Kidney epithelial cell (primary cell): ENCODE measurements around the gene SULT2B1. TPM values are rescaled to one million over a fixed set of nuclear protein-coding genes. Genes with fewer than 3 reads are reported as not detected.

Experiments
- DNase-seq: peaks from one replicate; pipeline ENCODE4 v3.0.0-alpha.2; 2010; ENCODE audit warnings: low read depth
- H3K27me3 ChIP-seq: 2 replicates; pipeline ENCODE4 v1.6.0; 2011; ENCODE audit warnings: low read length; ENCODE audit not compliant: control insufficient read depth, insufficient read depth
- H3K36me3 ChIP-seq: 2 replicates; pipeline ENCODE4 v1.5.1; 2011; ENCODE audit warnings: low read length; ENCODE audit not compliant: control insufficient read depth, insufficient read depth
- H3K4me3 ChIP-seq: 2 replicates; pipeline ENCODE4 v1.5.1; 2011; ENCODE audit warnings: low read depth, mild to moderate bottlenecking, control low read depth, low read length
- total RNA-seq: library from RNA; depleted of rRNA; stranded (reverse); fragments of >200 nt; gene quantifications from 2 replicates; pipeline ENCODE4 v1.2.3, GENCODE V29; 2015
- TF ChIP-seq, protein P1 (sequence below): IDR thresholded peaks from 2 replicates; pipeline ENCODE4 v1.5.1; 2011; ENCODE audit warnings: mild to moderate bottlenecking, moderate library complexity, low read length, control low read depth, inconsistent platforms; ENCODE audit not compliant: insufficient read depth, poor library complexity, severe bottlenecking

SULT2B1 gene
- total RNA-seq = 0.48 and 0.50 TPM in 2 replicates

DNA sequence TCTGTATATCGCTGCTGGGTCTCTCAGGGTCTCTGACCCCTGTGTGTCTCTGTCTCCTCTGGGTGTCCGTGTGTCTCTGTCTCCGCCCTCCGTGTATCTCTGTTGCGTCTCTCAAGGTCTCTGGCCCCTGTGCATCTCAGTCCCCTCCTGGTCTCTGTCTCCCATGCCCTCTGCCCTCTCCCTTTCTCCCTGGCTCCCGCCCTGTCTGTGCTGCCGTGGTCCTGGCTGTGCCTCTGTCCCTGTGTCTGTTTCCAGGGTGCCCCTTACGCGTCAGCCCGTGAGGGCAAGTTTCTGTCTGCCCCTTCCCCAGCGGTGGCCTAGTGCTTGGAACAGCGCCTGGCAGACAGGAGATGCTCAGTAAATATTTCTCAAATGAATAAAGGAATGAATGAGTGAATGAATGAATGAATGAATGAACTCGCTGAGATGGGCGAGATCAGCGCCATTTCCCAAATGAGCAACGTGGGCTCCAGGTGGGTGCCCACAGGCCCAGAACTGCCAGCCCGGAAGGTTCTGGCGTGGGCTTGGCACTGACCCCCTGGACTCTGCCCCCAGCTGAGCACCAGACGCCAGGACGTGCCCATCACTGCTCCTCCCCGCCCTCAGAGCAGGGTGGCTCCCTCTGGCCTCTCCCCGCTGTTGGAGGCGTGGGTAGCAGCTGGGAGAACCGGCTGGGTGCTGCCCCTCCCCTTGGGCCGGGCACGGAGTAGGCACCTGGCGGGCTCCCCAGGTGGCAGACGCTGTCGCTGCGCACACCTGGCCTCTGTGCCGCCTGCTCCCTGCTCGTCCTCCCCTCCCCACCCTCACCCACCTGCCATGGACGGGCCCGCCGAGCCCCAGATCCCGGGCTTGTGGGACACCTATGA, at the start of gene SULT2B1:
Gene SULT2B1, plus strand, starts transcription at position 736 of the 866 bp plus-strand sequence. Its CDS starts 81 bp downstream, at position 817.
- H3K27me3 ChIP-seq = peaks cover 2% of the 10 kb centered on the region
- TF ChIP-seq, protein P1, sequence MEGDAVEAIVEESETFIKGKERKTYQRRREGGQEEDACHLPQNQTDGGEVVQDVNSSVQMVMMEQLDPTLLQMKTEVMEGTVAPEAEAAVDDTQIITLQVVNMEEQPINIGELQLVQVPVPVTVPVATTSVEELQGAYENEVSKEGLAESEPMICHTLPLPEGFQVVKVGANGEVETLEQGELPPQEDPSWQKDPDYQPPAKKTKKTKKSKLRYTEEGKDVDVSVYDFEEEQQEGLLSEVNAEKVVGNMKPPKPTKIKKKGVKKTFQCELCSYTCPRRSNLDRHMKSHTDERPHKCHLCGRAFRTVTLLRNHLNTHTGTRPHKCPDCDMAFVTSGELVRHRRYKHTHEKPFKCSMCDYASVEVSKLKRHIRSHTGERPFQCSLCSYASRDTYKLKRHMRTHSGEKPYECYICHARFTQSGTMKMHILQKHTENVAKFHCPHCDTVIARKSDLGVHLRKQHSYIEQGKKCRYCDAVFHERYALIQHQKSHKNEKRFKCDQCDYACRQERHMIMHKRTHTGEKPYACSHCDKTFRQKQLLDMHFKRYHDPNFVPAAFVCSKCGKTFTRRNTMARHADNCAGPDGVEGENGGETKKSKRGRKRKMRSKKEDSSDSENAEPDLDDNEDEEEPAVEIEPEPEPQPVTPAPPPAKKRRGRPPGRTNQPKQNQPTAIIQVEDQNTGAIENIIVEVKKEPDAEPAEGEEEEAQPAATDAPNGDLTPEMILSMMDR = no peak
- no peak within 1 kb of the TSS for H3K4me3 ChIP-seq
- DNase-seq = no peak
- no peaks in the 10 kb centered on the region for H3K36me3 ChIP-seq

DNA sequence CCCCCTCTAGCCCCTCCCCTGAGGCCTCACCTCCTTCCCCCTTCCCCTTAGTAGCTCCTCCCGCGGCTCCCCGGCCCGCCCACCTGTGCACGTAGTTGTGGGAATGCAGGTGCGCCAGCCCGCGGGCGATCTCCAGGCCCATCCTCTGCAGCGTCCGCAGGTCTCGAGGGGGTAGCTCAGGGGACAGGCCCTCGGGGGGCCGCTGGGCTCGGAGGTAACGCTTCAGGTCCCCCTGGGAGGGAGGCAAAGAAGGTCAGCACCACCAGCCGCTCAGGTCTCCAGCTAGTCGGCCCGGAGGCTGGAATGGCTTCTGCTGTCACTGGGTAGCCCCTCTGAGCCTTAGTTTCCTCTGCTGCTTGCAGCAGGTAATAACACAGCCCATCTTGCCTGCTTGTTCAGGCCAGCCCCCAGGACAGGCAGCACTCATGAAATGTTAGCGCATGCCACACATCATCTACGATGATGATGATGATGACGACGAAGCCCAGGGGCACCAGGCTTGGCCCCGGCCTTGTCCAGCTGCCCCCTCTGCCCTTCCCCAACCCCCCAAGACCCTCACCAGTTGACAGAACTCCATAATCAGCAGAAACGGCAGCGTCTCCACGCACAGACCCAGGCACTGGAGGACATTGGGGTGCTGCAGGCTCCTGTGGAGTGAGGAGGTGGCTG, 49.5 kb upstream of the SULT2B1 start:
- no peaks in the 10 kb centered on the region for H3K36me3 ChIP-seq
- H3K4me3 ChIP-seq = peak overlapping the region; percentile 28
- H3K27me3 ChIP-seq = peaks cover 38% of the 10 kb centered on the region
- DNase-seq = no peak
- TF ChIP-seq, protein P1 = no peak

DNA sequence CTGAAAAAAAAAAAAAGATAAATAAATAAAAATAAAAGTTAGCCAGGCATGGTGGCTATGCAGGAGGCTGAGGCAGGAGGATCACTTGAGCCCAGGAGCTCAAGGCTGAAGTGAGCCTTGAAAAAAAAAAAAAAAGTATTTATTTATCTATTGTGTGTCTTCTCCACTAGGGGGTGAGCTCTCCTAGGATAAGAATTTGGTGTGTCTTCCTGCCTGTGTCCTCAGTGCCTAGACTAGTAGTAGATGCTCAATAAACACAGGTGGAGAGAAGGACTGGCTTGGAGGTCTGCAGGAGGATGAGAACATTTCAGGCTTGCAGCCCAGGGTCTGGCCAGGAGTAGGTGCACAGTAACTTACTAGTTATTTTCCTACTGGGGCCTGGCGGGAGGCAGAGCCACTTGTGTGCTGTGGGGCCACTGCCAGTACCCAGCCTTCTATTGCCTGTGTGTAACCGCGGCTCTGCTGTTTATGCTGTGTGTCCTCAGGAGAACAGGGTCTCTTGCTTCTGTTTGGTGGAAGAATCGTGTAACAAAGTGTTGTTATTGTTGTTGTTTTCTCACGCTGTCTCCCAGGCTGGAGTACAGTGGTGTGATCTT, 45.7 kb upstream of the SULT2B1 start:
- no peak for DNase-seq
- TF ChIP-seq, protein P1 = peak; percentile 35
- H3K27me3 ChIP-seq = peaks cover 24% of the 10 kb centered on the region
- no peaks in the 10 kb centered on the region for H3K36me3 ChIP-seq
- no peak overlapping the region for H3K4me3 ChIP-seq

DNA sequence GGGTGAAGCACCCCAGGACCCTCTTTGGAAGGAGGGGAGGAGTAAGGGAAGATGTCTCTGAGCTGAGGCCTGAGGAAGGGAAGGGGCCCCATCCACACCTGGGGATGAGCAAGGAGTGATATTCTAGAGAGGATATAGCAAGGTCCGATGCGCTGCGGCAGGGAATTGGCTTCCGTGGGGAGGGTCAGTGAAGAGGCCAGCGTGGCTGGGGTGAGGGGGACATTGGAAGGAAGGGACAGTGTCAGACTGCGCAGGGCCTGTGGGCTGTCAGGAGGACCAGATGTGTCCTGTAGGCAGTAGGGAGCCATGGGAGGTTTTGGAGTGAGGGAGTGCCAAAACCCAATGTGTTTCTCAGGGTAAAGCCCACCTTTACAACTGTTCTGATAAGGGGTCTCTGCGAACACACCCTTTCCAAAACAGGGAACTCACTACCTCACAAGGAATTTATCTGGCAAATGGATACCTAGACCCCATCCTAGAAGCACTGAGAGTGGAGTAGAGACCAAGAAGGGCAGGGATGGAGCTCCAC, 44.0 kb upstream of the SULT2B1 start:
- no peak for DNase-seq
- no peak overlapping the region for H3K4me3 ChIP-seq

DNA sequence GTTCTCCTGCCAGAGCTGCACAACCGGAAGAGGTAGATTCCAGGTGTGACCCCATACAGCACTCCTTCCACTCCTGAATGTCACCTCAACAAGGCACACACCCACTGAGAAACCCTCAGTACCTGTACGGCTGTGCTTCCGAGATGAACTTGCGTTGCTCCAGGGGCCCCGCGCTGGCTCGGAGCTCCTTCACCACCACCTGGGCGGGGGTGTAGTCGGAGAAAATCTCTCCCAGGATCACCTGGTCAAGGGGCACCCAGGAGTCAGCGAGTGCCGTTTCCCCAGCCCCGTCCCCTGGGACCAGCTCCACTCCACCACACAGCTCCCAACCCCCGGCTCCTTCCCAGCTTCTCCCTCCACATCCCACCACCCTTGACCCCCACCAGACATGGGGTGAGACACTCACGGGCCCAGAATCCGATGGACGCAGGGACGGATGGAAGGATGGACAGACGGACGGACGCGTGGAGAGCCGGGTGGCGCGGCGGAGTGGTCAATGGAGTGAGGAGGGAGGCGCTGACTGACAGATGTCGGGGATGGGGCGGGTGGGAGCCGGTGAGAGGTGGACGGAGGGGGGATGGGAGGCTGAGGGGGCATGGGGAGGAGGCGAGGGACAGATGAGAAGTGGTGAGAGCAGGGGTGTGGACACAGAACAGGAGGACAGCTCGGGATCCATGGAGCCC, 43.1 kb upstream of the SULT2B1 start:
- Histone ChIP-seq H3K36me3 (no peaks in the 10 kb centered on the region), H3K4me3 (no peak overlapping the region), H3K27me3 (peaks cover 38% of the 10 kb centered on the region)
- no peak for DNase-seq
- TF ChIP-seq, protein P1 = no peak

More for the DNA sequence above, 44.0 kb upstream of the SULT2B1 start:
- H3K27me3 ChIP-seq = peaks cover 33% of the 10 kb centered on the region
- TF ChIP-seq, protein P1 = no peak
- H3K36me3 ChIP-seq = no peaks in the 10 kb centered on the region
